GM23248 (cell line): ENCODE results near the gene CMSS1. TPM values are rescaled to one million over a fixed set of nuclear protein-coding genes. Genes with fewer than 3 reads are reported as not detected.

Experiments used
- DNase-seq: peaks from one replicate; pipeline ENCODE4 v3.0.0-alpha.2; 2015
- H2AFZ ChIP-seq: fragments of 200-600 bp; sonication (generic); 2 replicates; pipeline ENCODE4 v1.6.1; 2016; ENCODE audit warnings: antibody characterized with exemption
- H3F3A ChIP-seq: fragments of 200-600 bp; sonication (generic); 2 replicates; pipeline ENCODE4 v1.6.1; 2016; ENCODE audit warnings: mild to moderate bottlenecking, antibody characterized with exemption, mixed run types; ENCODE audit not compliant: insufficient read depth
- H3K27ac ChIP-seq: fragments of 200-600 bp; sonication (generic); 2 replicates; pipeline ENCODE4 v1.5.1; 2016; ENCODE audit warnings: mild to moderate bottlenecking
- H3K27me3 ChIP-seq: fragments of 200-600 bp; sonication (generic); replicated peaks from 2 replicates; pipeline ENCODE4 v1.6.1; 2016; ENCODE audit warnings: mild to moderate bottlenecking; ENCODE audit not compliant: insufficient read depth
- H3K36me3 ChIP-seq: fragments of 200-600 bp; sonication (generic); 2 replicates; pipeline ENCODE4 v1.6.1; 2016; ENCODE audit warnings: low read depth, mild to moderate bottlenecking
- H3K4me1 ChIP-seq: fragments of 200-600 bp; sonication (generic); 2 replicates; pipeline ENCODE4 v1.6.1; 2016; ENCODE audit warnings: mild to moderate bottlenecking; ENCODE audit not compliant: insufficient read depth
- H3K4me2 ChIP-seq: fragments of 200-600 bp; sonication (generic); one replicate; pipeline ENCODE4 v1.6.1; 2016; ENCODE audit warnings: mild to moderate bottlenecking; ENCODE audit not compliant: unreplicated experiment
- H3K4me3 ChIP-seq: fragments of 200-600 bp; sonication (generic); 2 replicates; pipeline ENCODE4 v1.5.1; 2016; ENCODE audit warnings: mild to moderate bottlenecking
- H3K79me2 ChIP-seq: fragments of 200-600 bp; sonication (generic); 2 replicates; pipeline ENCODE4 v1.6.1; 2016; ENCODE audit warnings: mild to moderate bottlenecking; ENCODE audit not compliant: insufficient read depth
- H3K9ac ChIP-seq: fragments of 200-600 bp; sonication (generic); 2 replicates; pipeline ENCODE4 v1.6.1; 2016; ENCODE audit warnings: mild to moderate bottlenecking
- H3K9me2 ChIP-seq: fragments of 200-600 bp; sonication (generic); 2 replicates; pipeline ENCODE4 v1.6.1; 2016; ENCODE audit warnings: mixed run types, mild to moderate bottlenecking, moderate library complexity; ENCODE audit not compliant: insufficient read depth
- H3K9me3 ChIP-seq: fragments of 200-600 bp; sonication (generic); one replicate; pipeline ENCODE4 v1.6.1; 2017; ENCODE audit warnings: low read depth
- H4K20me1 ChIP-seq: fragments of 200-600 bp; sonication (generic); 2 replicates; pipeline ENCODE4 v1.6.0; 2016; ENCODE audit not compliant: insufficient read depth
- EZH2 ChIP-seq: fragments of 200-600 bp; sonication (generic); IDR thresholded peaks from 2 replicates; pipeline ENCODE4 v1.6.1; 2018; ENCODE audit warnings: antibody characterized with exemption, mild to moderate bottlenecking; ENCODE audit not compliant: insufficient read depth, poor library complexity, severe bottlenecking
- EZH2phosphoT487 ChIP-seq: fragments of 200-600 bp; sonication (generic); IDR thresholded peaks from 2 replicates; pipeline ENCODE4 v1.6.1; 2018; ENCODE audit warnings: antibody characterized with exemption, moderate library complexity, mild to moderate bottlenecking, low read depth; ENCODE audit not compliant: insufficient read depth
- WGBS, 2 experiments: methylation state at CpG; one replicate each; pipeline ENCODE4 v1.1.6; 2015 to 2017; ENCODE audit warnings: low lambda C conversion rate in 2 of 2, low coverage in 1 of 2; ENCODE audit errors: missing lambda C conversion rate in 2 of 2; 5-methylcytosine and 5-hydroxymethylcytosine counted together
- in situ Hi-C: fragments of 300-500 bp; cut with MboI; formaldehyde crosslinking; loops from 2 replicates; pipeline ENCODE4 v1.15.0; 2020
- polyA plus RNA-seq: library from polyadenylated mRNA; unstranded; fragments of >200 nt; fragmentation: Nextera tagmentation; extraction: Ambion mirVana; gene quantifications from 2 replicates; pipeline ENCODE4 v1.2.1, GENCODE V29; 2016
- total RNA-seq: library from RNA; depleted of rRNA; stranded (reverse); fragments of >200 nt; shearing (Covaris generic); gene quantifications from 2 replicates; pipeline ENCODE4 v1.2.3, GENCODE V29; 2014

The CMSS1 gene
- total and polyA plus RNA-seq, 2 experiments from 2014 or later, result 17.2 to 26.6 TPM

DNA sequence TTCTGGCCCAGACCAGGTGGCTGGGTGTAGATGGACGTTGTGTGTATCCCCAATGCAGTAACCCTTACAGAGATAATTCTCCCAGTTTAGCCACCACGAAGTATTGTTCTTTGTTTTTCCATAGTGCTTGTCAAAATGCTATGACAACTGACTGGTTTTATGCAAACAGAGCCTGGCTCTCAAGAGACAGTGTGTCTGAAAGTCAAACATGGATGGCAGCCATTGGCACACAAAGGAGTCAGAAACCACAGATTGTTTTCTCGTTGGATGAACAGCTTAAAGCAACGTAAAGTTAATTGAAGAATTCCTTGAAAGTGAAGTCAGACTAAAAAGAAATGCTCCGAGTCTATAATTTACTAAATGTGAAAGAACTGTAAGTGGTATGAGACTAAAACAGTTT is 205.5 kb downstream of the CMSS1 start:
- Histone ChIP-seq H2AFZ (no peak overlapping the region), H3K27ac (peak overlapping the region; percentile 66), H3K4me2 (peak overlapping the region; percentile 1), H3K9me3 (no peaks in the 10 kb centered on the region), H3K27me3 (no peaks in the 10 kb centered on the region), H3K9ac (peak overlapping the region; percentile 26; the same call in 1 of the 2 replicates), H3K9me2 (no peaks in the 10 kb centered on the region), H3K4me1 (peaks cover 44% of the 10 kb centered on the region), H3K79me2 (no peaks in the 10 kb centered on the region), H4K20me1 (no peaks in the 10 kb centered on the region), H3K4me3 (no peak overlapping the region), H3K36me3 (no peaks in the 10 kb centered on the region), H3F3A (peaks cover 14% of the 10 kb centered on the region; the same call in 1 of the 2 replicates)
- 21 to 22% methylated on average over 5 of the region's 5 CpGs for WGBS, 2 experiments
- in situ Hi-C loops, result no loop called here
- peak; percentile 79 for DNase-seq
- no peak for TF ChIP-seq EZH2
- TF ChIP-seq EZH2phosphoT487, result no peak

DNA sequence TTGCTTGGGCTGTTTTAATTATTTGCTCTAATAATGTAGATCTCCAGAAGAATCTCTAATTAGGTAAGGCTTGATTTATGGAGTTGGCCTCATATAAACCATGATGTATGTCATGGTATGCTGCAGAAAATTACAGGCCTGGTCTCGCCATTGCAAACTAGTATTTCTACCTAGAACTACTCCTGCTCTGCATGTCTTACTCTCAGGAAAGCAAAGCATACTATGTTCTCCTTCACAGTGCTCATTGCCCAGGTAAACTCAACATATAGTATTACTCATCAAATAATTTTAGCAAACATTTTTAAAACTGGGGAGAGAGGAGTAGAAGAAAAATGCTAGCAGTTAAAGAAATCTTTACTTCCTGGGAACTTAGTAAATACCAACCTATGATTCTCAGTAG is 205.9 kb downstream of the CMSS1 start:
- H3K36me3 ChIP-seq, result no peaks in the 10 kb centered on the region
- no peaks in the 10 kb centered on the region for H3K27me3 ChIP-seq
- no peak overlapping the region for H2AFZ ChIP-seq
- WGBS, 2 experiments, result 65 to 76% methylated on average over 1 of the region's 1 CpG
- H3K9ac ChIP-seq, result peak overlapping the region; percentile 15; the same call in 1 of the 2 replicates
- DNase-seq, result no peak
- H3K9me3 ChIP-seq, result no peaks in the 10 kb centered on the region
- H3K79me2 ChIP-seq, result no peaks in the 10 kb centered on the region
- peaks cover 44% of the 10 kb centered on the region for H3K4me1 ChIP-seq
- H4K20me1 ChIP-seq, result no peaks in the 10 kb centered on the region
- peak overlapping the region; percentile 66 for H3K27ac ChIP-seq
- TF ChIP-seq EZH2phosphoT487, result no peak
- no peak for TF ChIP-seq EZH2
- in situ Hi-C loops, result no loop called here
- H3K9me2 ChIP-seq, result no peaks in the 10 kb centered on the region
- H3K4me2 ChIP-seq, result peak overlapping the region; percentile 1
- H3K4me3 ChIP-seq, result no peak overlapping the region
- peaks cover 14% of the 10 kb centered on the region; the same call in 1 of the 2 replicates for H3F3A ChIP-seq

DNA sequence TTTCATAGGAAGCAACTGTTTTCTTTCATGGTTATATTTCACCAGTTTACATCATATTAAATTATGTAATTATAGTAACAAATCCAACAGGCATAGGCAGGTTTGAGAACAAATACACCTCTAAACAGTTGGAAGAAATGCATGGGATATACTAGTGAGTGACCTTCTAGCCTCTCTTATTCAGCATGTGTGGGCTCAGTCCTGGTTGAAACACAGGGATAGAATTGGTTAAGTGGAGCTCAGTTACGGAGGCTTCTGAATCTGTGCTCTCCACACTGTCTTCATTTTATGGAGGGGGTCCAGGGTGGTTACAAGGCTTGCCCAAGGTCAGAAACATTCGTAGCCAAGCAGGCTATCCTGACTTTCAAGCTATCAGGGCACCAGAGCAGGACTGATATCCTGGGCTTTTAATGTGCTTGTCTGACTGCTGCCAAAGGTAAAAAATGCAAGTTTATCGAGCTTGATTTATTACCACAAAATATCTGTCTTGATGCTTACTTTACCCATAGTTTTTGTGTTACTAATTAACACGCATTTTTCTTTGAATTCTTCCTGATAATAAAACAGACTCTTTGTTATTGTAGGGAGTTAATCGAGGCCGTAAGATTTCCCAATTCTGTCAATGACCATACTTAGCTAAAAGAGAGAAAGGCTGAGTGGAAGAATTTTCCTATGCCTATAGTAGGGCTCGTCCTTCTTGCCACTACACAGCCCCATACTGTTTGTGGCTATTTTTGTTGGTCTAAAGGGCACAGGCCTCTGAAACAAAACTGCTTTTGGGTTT is 207.1 kb downstream of the CMSS1 start:
- Histone ChIP-seq H3K9me3 (no peaks in the 10 kb centered on the region), H3K79me2 (no peaks in the 10 kb centered on the region), H3K4me3 (no peak overlapping the region), H3K9me2 (no peaks in the 10 kb centered on the region), H3K36me3 (no peaks in the 10 kb centered on the region), H4K20me1 (no peaks in the 10 kb centered on the region), H2AFZ (peak overlapping the region; percentile 27), H3F3A (peaks cover 14% of the 10 kb centered on the region; the same call in 1 of the 2 replicates), H3K9ac (peak overlapping the region; percentile 8), H3K27ac (peak overlapping the region; percentile 5; the same call in 1 of the 2 replicates), H3K4me1 (peaks cover 41% of the 10 kb centered on the region), H3K27me3 (no peaks in the 10 kb centered on the region), H3K4me2 (peak overlapping the region; percentile 31)
- no peak for TF ChIP-seq EZH2
- no peak for TF ChIP-seq EZH2phosphoT487
- WGBS, 2 experiments, result 24 to 33% methylated on average over 7 of the region's 7 CpGs
- in situ Hi-C loops, result no loop called here
- peak; percentile 41 for DNase-seq

DNA sequence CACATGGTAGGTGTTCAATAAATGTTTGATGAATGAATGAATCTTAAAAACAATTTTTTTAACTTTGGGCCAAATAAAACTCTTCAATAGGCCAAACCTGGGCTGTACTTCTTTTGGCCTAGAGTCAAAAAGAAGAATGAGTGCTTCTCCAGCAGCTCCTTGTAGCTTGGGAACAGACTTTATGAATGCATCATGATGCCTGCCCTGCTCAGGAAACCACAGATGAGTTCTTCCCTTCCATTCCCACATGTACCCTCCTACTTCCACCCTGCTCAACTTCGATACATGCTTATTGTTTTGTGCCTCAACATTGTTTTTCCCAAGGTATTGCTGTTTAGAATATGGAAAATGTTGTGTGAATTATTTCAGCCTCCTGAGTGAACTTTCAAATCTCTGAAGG is 209.7 kb downstream of the CMSS1 start:
- Histone ChIP-seq H3K4me2 (no peak overlapping the region), H3K27ac (no peak overlapping the region), H3K36me3 (no peaks in the 10 kb centered on the region), H3K9me2 (no peaks in the 10 kb centered on the region), H3K9me3 (no peaks in the 10 kb centered on the region), H3F3A (peaks cover 19% of the 10 kb centered on the region; the same call in 1 of the 2 replicates), H3K4me1 (peaks cover 37% of the 10 kb centered on the region), H3K27me3 (no peaks in the 10 kb centered on the region), H3K9ac (no peak overlapping the region), H3K79me2 (no peaks in the 10 kb centered on the region), H2AFZ (no peak overlapping the region), H4K20me1 (no peaks in the 10 kb centered on the region), H3K4me3 (no peak overlapping the region)
- in situ Hi-C loops, result no loop called here
- WGBS, 2 experiments, result 96% methylated on average over 1 of the region's 1 CpG
- TF ChIP-seq EZH2phosphoT487, result no peak
- TF ChIP-seq EZH2, result no peak
- DNase-seq, result peak; percentile 24
